Testis (tissue), 3 donors: ENCODE measurements around the gene BBS2. TPM values are rescaled to one million over a fixed set of nuclear protein-coding genes. Genes with fewer than 3 reads are reported as not detected.

Experiments used
- DNase-seq: peaks from one replicate; pipeline ENCODE4 v3.0.0-alpha.2; 2019
- H3K27ac ChIP-seq, 2 donors: fragments of 200-600 bp; sonication (generic); one replicate each; pipeline ENCODE4 v1.5.1; 2019
- H3K27me3 ChIP-seq: fragments of 200-600 bp; sonication (generic); one replicate; pipeline ENCODE4 v1.5.1; 2019
- H3K36me3 ChIP-seq: fragments of 200-600 bp; sonication (generic); one replicate; pipeline ENCODE4 v1.5.1; 2017; ENCODE audit warnings: low read depth; ENCODE audit errors: missing control alignments
- H3K4me1 ChIP-seq: fragments of 200-600 bp; sonication (generic); one replicate; pipeline ENCODE4 v1.5.1; 2019
- H3K4me3 ChIP-seq, 2 donors: fragments of 200-600 bp; sonication (generic); one replicate each; pipeline ENCODE4 v1.5.1; 2017 to 2019
- H3K9me3 ChIP-seq: fragments of 200-600 bp; sonication (generic); one replicate; pipeline ENCODE4 v1.5.1; 2017
- POLR2A ChIP-seq: fragments of 450-650 bp; IDR thresholded peaks from one replicate; pipeline ENCODE4 v1.6.1; 2017; ENCODE audit warnings: antibody characterized with exemption, mild to moderate bottlenecking, moderate library complexity
- WGBS, 2 donors: methylation state at CpG; one replicate each; pipeline ENCODE4 v1.1.5; 2018; 5-methylcytosine and 5-hydroxymethylcytosine counted together
- intact Hi-C: fragments of 100-400 bp; cut with DNase I; formaldehyde crosslinking; loops from one replicate; pipeline ENCODE4 v1.15.1; 2023; ENCODE audit warnings: low total_unique reads
- polyA plus RNA-seq: library from polyadenylated mRNA; stranded (reverse); fragments of 350-450 nt; fragmentation: Illumina TruSeq; extraction: RNeasy Lipid Tissue Mini Kit (QIAGEN cat#74804); gene quantifications from one replicate; pipeline ENCODE4 v1.2.3, GENCODE V29; 2014; ENCODE audit warnings: low read depth, low replicate concordance; ENCODE audit not compliant: insufficient read depth
- total RNA-seq, 2 donors: library from RNA; depleted of rRNA; stranded (reverse); fragments of >200 nt; gene quantifications; one replicate each; pipeline ENCODE4 v1.2.3, GENCODE V29; 2016
- TF ChIP-seq, protein P1 (sequence below), 3 experiments: fragments of 450-650 bp in 2 of 3; fragments of 200-600 bp in 1 of 3; sonication (generic) in 1 of 3; IDR thresholded peaks; one replicate each; pipeline ENCODE4 v1.5.1; 2016 to 2019; ENCODE audit warnings: antibody characterized with exemption in 3 of 3, mild to moderate bottlenecking in 2 of 3, moderate library complexity in 1 of 3

BBS2 gene
- total and polyA plus RNA-seq, 3 donors from 2014 or later: 70.3 to 83.6 (median 79.8) TPM

DNA sequence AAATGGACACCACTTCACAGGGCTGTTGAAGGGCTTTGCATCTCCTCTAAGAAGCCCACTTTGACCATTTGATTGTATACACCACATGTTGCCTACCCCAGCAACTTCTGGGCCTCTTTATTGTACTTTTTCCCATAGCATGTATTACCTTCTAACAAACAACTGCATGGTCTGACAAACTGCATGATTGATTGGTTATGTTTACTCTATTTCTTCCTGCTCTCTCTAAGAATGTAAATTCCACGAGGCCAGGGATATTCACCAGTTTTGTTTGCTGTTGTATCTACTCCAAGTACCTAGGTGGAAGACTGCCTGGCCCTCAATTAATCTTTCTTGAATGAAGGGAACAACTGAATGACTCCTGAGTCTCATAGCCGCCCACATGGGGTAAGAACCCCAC lies 22.2 kb upstream of the BBS2 start:
- Histone ChIP-seq H3K9me3 (no peaks in the 10 kb centered on the region), H3K36me3 (no peaks in the 10 kb centered on the region), H3K4me3 (no peak overlapping the region), H3K27ac (no peak overlapping the region), H3K27me3 (no peaks in the 10 kb centered on the region), H3K4me1 (no peaks in the 10 kb centered on the region)
- WGBS, 2 donors: 21 to 37% methylated on average over 2 of the region's 2 CpGs
- intact Hi-C loops: no loop called here
- no peak for DNase-seq
- TF ChIP-seq, protein P1, sequence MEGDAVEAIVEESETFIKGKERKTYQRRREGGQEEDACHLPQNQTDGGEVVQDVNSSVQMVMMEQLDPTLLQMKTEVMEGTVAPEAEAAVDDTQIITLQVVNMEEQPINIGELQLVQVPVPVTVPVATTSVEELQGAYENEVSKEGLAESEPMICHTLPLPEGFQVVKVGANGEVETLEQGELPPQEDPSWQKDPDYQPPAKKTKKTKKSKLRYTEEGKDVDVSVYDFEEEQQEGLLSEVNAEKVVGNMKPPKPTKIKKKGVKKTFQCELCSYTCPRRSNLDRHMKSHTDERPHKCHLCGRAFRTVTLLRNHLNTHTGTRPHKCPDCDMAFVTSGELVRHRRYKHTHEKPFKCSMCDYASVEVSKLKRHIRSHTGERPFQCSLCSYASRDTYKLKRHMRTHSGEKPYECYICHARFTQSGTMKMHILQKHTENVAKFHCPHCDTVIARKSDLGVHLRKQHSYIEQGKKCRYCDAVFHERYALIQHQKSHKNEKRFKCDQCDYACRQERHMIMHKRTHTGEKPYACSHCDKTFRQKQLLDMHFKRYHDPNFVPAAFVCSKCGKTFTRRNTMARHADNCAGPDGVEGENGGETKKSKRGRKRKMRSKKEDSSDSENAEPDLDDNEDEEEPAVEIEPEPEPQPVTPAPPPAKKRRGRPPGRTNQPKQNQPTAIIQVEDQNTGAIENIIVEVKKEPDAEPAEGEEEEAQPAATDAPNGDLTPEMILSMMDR (IDR thresholded peaks at IDR 0.05): no peak
- no peak for TF ChIP-seq POLR2A

DNA sequence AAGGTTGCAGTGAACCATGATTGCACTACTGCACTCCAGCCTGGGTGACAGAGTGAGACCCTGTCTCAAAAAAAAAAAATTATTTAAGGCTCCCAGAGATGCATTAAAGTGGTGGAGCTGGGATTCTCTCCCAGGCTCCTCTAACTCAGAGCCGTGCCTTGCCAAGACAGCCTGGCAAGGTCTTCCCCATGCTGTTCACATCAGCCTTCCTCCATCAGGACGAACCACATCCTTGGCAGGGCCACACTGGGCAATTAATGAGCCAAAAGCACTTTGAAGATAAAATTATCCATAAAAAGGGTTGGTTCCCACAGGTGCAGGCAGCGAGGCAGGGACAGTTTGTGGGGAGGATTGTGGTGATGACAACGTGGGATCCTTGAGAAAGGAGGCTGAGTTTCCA lies 19.8 kb upstream of the BBS2 start:
- Histone ChIP-seq H3K27me3 (no peaks in the 10 kb centered on the region), H3K9me3 (no peaks in the 10 kb centered on the region), H3K36me3 (no peaks in the 10 kb centered on the region), H3K27ac (no peak overlapping the region), H3K4me1 (no peaks in the 10 kb centered on the region), H3K4me3 (no peak overlapping the region)
- no peak for DNase-seq
- TF ChIP-seq, protein P1 (IDR thresholded peaks at IDR 0.05): no peak
- no peak for TF ChIP-seq POLR2A
- 51 to 54% methylated on average over 4 of the region's 4 CpGs for WGBS, 2 donors
- intact Hi-C loops: no loop called here

DNA sequence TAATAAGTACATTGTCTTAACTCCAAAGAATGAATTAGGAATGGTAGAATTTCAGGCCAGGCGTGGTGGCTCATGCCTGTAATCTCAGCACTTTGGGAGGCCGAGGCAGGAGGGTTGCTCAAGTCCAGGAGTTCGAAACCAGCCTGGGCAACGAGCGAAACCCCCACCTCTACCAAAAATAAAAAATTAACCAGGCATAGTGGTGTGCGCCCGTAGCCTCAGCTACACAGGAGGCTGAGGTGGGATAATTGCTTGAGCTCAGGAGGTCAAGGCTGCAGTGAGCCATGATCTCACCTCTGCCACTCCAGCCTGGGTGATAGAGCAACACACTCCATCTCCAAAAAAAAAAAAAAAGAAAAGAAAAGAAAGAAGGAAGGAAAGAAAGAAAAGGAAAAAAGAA lies 18.5 kb upstream of the BBS2 start:
- Histone ChIP-seq H3K4me3 (no peak overlapping the region), H3K4me1 (no peaks in the 10 kb centered on the region), H3K27ac (no peak overlapping the region), H3K27me3 (no peaks in the 10 kb centered on the region), H3K36me3 (no peaks in the 10 kb centered on the region), H3K9me3 (no peaks in the 10 kb centered on the region)
- WGBS, 2 donors: 90 to 92% methylated on average over 7 of the region's 7 CpGs
- no peak for DNase-seq
- intact Hi-C loops: no loop called here
- TF ChIP-seq POLR2A: no peak
- TF ChIP-seq, protein P1 (IDR thresholded peaks at IDR 0.05): no peak

DNA sequence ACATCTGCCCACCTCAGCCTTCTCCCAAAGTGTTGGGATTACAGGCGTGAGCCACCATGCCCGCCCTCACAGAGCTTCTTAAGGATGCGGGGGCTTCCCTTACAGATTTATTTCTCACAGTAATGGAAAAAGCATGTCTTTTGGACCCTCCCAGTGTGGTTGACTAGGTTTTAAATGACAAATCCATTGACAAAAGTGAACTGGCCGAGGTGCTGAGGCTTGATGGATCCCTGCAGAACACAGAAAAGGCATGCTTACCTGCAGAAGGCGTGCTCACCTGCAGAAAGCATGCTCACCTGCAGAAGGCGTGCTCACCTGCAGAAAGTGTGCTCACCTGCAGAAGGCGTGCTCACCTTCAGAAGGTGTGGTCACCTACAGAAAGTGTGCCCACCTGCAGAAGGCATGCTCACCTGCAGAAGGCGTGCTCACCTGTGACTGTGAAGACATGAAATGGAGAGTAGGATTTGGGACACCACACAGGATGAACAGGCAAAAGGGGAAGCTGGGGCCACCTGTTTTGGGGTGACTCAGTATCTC lies 15.1 kb upstream of the BBS2 start:
- no peaks in the 10 kb centered on the region for H3K36me3 ChIP-seq
- DNase-seq: no peak
- H3K4me3 ChIP-seq: no peak overlapping the region
- 88 to 93% methylated on average over 8 of the region's 8 CpGs for WGBS, 2 donors
- H3K27ac ChIP-seq: no peak overlapping the region
- no peak for TF ChIP-seq POLR2A
- TF ChIP-seq, protein P1 (IDR thresholded peaks at IDR 0.05): no peak
- no peaks in the 10 kb centered on the region for H3K4me1 ChIP-seq
- no peaks in the 10 kb centered on the region for H3K9me3 ChIP-seq
- intact Hi-C loops: no loop called here
- no peaks in the 10 kb centered on the region for H3K27me3 ChIP-seq

DNA sequence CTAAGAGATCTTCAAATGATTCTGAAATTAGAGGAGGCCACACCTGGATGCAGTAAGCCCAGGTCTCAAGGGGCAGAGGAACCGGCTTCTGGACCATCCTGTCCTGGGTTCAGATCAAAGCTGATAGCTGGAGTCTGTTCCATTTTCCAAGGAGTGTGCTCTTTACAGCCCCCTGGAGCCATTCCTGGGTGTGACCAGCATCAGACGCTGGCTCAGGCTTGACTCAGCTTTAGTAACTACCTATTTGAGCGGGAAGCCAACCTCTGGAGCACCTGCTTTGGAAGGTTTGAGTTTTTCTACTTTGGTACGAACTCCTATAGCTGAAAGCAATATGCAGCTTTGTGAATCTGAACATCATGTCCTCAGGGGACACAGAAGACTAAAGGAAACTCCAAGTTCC lies 12.9 kb upstream of the BBS2 start:
- no peak for DNase-seq
- intact Hi-C loops: no loop called here
- Histone ChIP-seq H3K4me1 (no peaks in the 10 kb centered on the region), H3K36me3 (no peaks in the 10 kb centered on the region), H3K4me3 (no peak overlapping the region), H3K27ac (no peak overlapping the region), H3K9me3 (no peaks in the 10 kb centered on the region), H3K27me3 (no peaks in the 10 kb centered on the region)
- 76 to 79% methylated on average over 4 of the region's 4 CpGs for WGBS, 2 donors
- TF ChIP-seq, protein P1 (IDR thresholded peaks at IDR 0.05): no peak
- TF ChIP-seq POLR2A: no peak
